PC-3 (cell line): ENCODE measurements around the gene ACTN1.

Experiments
- EZH2 ChIP-seq: fragments of 300-600 bp; sonication (generic); IDR thresholded peaks from one replicate; pipeline ENCODE4 v1.6.1; 2017; ENCODE audit warnings: antibody characterized with exemption, mild to moderate bottlenecking, low read length; ENCODE audit not compliant: unreplicated experiment
- EZH2phosphoT487 ChIP-seq: fragments of 300-600 bp; sonication (generic); IDR thresholded peaks from 2 replicates; pipeline ENCODE4 v1.6.1; 2018; ENCODE audit warnings: mild to moderate bottlenecking, antibody characterized with exemption, low read length, borderline replicate concordance
- TF ChIP-seq, protein P1 (sequence below): fragments of 300-600 bp; sonication (generic); conservative IDR thresholded peaks from 2 replicates; pipeline ENCODE4 v1.5.1; 2017; ENCODE audit warnings: antibody characterized with exemption, low read depth, mild to moderate bottlenecking, low read length

DNA sequence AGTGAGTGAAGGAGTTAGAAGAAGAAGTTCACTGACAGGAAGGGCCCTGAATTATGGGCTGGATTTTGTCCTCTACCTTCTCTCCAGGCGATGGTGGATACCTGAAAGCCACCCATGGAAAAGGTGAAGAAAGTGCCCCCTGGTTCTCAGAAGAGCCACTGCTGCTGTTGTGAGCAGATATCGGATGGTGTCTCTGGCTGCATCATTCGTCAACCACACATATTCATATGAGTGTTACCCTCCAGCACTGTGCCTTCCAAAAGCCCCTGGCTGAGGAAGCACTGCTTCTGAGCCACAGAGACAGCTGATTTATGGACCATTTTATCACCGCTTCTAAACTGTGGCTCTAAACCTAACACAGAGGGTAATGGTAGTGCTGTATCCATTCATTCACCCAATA, 2.0 kb upstream of the ACTN1 start:
- TF ChIP-seq, protein P1, sequence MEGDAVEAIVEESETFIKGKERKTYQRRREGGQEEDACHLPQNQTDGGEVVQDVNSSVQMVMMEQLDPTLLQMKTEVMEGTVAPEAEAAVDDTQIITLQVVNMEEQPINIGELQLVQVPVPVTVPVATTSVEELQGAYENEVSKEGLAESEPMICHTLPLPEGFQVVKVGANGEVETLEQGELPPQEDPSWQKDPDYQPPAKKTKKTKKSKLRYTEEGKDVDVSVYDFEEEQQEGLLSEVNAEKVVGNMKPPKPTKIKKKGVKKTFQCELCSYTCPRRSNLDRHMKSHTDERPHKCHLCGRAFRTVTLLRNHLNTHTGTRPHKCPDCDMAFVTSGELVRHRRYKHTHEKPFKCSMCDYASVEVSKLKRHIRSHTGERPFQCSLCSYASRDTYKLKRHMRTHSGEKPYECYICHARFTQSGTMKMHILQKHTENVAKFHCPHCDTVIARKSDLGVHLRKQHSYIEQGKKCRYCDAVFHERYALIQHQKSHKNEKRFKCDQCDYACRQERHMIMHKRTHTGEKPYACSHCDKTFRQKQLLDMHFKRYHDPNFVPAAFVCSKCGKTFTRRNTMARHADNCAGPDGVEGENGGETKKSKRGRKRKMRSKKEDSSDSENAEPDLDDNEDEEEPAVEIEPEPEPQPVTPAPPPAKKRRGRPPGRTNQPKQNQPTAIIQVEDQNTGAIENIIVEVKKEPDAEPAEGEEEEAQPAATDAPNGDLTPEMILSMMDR = no peak
- TF ChIP-seq EZH2 (no peak), EZH2phosphoT487 (no peak)
